VCaP (cell line): ENCODE results near the gene EVI5L.

ENCODE experiments used
- H3K27ac ChIP-seq: fragments of 450-650 bp; 2 replicates; pipeline ENCODE4 v1.5.1; 2017
- CTCF ChIP-seq: fragments of 450-650 bp; conservative IDR thresholded peaks from 2 replicates; pipeline ENCODE4 v1.5.1; 2017; ENCODE audit warnings: mild to moderate bottlenecking, moderate library complexity

The EVI5L gene

GRCh38 chr19:7847664-7848063, 17.6 kb downstream of the EVI5L start:
- no peak overlapping the region for H3K27ac ChIP-seq
- TF ChIP-seq CTCF, result no peak

GRCh38 chr19:7848779-7849457, 18.9 kb downstream of the EVI5L start:
- no peak overlapping the region for H3K27ac ChIP-seq
- no peak for TF ChIP-seq CTCF

- no peak for TF ChIP-seq CTCF
- H3K27ac ChIP-seq, result no peak overlapping the region
Observed at GRCh38 chr19:7849631-7849999, 19.6 kb downstream of the EVI5L start.

- TF ChIP-seq CTCF, result no peak
- no peak overlapping the region for H3K27ac ChIP-seq
Observed at GRCh38 chr19:7850000-7850813, 20.2 kb downstream of the EVI5L start.

GRCh38 chr19:7850945-7851622, 21.1 kb downstream of the EVI5L start:
- no peak overlapping the region for H3K27ac ChIP-seq
- no peak for TF ChIP-seq CTCF

GRCh38 chr19:7851623-7852500, 21.8 kb downstream of the EVI5L start:
- no peak for TF ChIP-seq CTCF
- no peak overlapping the region for H3K27ac ChIP-seq
